Heart right ventricle (tissue), 16 donors: ENCODE results near the gene DROSHA. TPM values are rescaled to one million over a fixed set of nuclear protein-coding genes. Genes with fewer than 3 reads are reported as not detected.

Experiments used
- ATAC-seq, 8 donors: fragments of 200-7000 bp; cut with Tn5 transposase; one replicate each; pipeline ENCODE4 v1.9.1; 2020; ENCODE audit warnings: mild to moderate bottlenecking in 8 of 8, moderate library complexity in 8 of 8, moderate number of reproducible peaks in 1 of 8
- DNase-seq, 2 donors: peaks; one replicate each; pipeline ENCODE4 v3.0.0-alpha.2; 2020
- H3K27ac ChIP-seq, 10 donors: fragments of 200-600 bp; sonication (generic) in 2 of 10; one replicate each; pipeline versions ENCODE4 v1.5.0 to v1.8.0; 2020 to 2022; ENCODE audit warnings: mild to moderate bottlenecking in 3 of 10
- H3K27me3 ChIP-seq, 7 donors: fragments of 200-600 bp; one replicate each; pipeline ENCODE4 v1.8.0; 2021 to 2022; ENCODE audit warnings: mild to moderate bottlenecking in 2 of 7
- H3K36me3 ChIP-seq, 9 donors: fragments of 200-600 bp; sonication (generic) in 1 of 9; one replicate each; pipeline versions ENCODE4 v1.5.0 to v1.8.0; 2020 to 2022; ENCODE audit warnings: mild to moderate bottlenecking in 2 of 9
- H3K4me1 ChIP-seq, 9 donors: fragments of 200-600 bp; sonication (generic) in 1 of 9; one replicate each; pipeline versions ENCODE4 v1.5.0 to v1.8.0; 2020 to 2022; ENCODE audit warnings: mild to moderate bottlenecking in 4 of 9
- H3K4me3 ChIP-seq, 10 donors: fragments of 200-600 bp; sonication (generic) in 2 of 10; one replicate each; pipeline versions ENCODE4 v1.5.0 to v1.8.0; 2020 to 2022; ENCODE audit warnings: mild to moderate bottlenecking in 7 of 10, moderate library complexity in 2 of 10
- H3K9me3 ChIP-seq, 11 donors: fragments of 200-600 bp in 10 of 11; sonication (generic) in 2 of 11; one replicate each; pipeline versions ENCODE4 v1.5.0 to v1.8.0; 2013 to 2022; ENCODE audit warnings: mild to moderate bottlenecking in 2 of 11, control low read depth in 1 of 11, moderate library complexity in 1 of 11
- WGBS, 2 donors: extraction: QIAGEN DNeasy Blood & Tissue Kit; methylation state at CpG; one replicate each; pipeline ENCODE4 v1.1.7; 2013; ENCODE audit warnings: inconsistent platforms in 1 of 2; 5-methylcytosine and 5-hydroxymethylcytosine counted together
- intact Hi-C, 10 donors: fragments of 100-400 bp; cut with DNase I; formaldehyde crosslinking; loops; one replicate each; pipeline versions ENCODE4 v1.11.1 to v1.14.2; 2022
- polyA plus RNA-seq, 2 donors: library from polyadenylated mRNA; stranded (reverse); fragments of 200-250 nt; gene quantifications; one replicate each; pipeline ENCODE4 v1.2.3, GENCODE V29; 2013
- total RNA-seq, 10 donors: library from RNA; stranded (reverse); fragmentation: NEBNext Ultra II Directional in 3 of 10; extraction: Animal tissue kit (Norgen Biotek cat#: 25700) in 3 of 10; gene quantifications; one replicate each; pipeline versions ENCODE4 v1.2.1 to v1.2.4, GENCODE V29; 2021 to 2023
- TF ChIP-seq, protein P1 (sequence below), 9 donors: fragments of 200-600 bp; sonication (generic) in 2 of 9; IDR thresholded peaks; one replicate each; pipeline versions ENCODE4 v1.5.0 to v1.8.0; 2021 to 2022; ENCODE audit warnings: antibody characterized with exemption in 9 of 9, mild to moderate bottlenecking in 5 of 9, moderate library complexity in 1 of 9
- donor health status: Arrhythmogenic right ventricular cardiomyopathy.
- donor health status: ischemic (EF 13 %, LVEDD 7.1; RV severe dilation, severe dysfunction).
- donor health status: healthy with polysubstance abuse.
- donor health status: DM: no; HTN: yes; CAD: no.
- donor health status: DM: no; HTN: no; CAD: no.
- donor health status: ischemic (EF 25% LVEDD 6.9; RV normal size, moderate dysfunction).
- donor health status: ischemic (EF 25% LVEDD 5.7; RV mildly dilated, moderate dysfunction).
- donor health status: healthy.
- donor health status: DM: yes; HTN: yes; CAD: no.
- donor health status: Ischemic cardiomyopathy.
- donor health status: ischemic (EF 35%, LVEDD 5.7; RV mildly dilated, moderate dysfunction).
- donor health status: nonischemic (EF 11% LVEDD 7.7; RV severe dilation, severe dysfunction).
- donor health status: DM: yes; HTN: yes; CAD: no.
- donor health status: PGD.
- donor health status: ischemic (EF 29% LVEDD 5.4; RV normal size, mild dysfunction).
- donor health status: nonischemic (EF 23%, LVEDD 6.1; RV moderate dilation, normal function).

DROSHA gene
- total and polyA plus RNA-seq, 12 donors: 29.8 to 47.6 (median 36.2) TPM

DNA sequence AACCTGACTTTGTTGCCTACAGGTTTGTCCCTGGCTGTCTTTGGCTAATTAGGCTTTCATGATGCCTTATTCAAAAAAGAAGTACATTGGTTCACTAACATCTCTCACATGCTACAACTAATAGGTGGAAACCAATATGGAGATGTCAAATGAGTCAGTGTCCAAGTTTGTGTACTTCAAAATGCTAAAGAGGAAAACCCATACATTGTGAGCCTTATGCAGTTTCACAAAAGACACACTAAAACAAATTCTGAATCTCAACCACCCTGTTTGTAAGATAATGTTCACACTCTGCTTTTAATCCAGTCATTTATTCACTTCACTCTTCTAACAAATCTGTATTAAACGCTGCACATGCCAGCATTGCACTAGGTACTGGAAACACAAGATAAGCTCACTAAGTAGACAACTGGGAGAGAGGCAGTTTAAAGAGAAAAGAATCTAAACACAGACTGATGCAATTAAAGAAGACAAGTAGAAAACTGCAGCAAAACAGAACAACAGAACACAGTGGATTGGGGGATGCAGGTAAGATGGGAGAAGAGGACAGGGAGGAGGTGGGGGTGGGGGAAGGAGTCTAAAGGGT, 104.1 kb downstream of the DROSHA start:
- Histone ChIP-seq H3K27me3 (no peaks in the 10 kb centered on the region), H3K27ac (no peak overlapping the region), H3K4me3 (no peak overlapping the region), H3K4me1 (peaks cover 0 to 8% (median 0%) of the 10 kb centered on the region in 9 donors), H3K36me3 (peaks cover 0 to 85% (median 5%) of the 10 kb centered on the region in 9 donors), H3K9me3 (no peaks in the 10 kb centered on the region)
- TF ChIP-seq, protein P1, sequence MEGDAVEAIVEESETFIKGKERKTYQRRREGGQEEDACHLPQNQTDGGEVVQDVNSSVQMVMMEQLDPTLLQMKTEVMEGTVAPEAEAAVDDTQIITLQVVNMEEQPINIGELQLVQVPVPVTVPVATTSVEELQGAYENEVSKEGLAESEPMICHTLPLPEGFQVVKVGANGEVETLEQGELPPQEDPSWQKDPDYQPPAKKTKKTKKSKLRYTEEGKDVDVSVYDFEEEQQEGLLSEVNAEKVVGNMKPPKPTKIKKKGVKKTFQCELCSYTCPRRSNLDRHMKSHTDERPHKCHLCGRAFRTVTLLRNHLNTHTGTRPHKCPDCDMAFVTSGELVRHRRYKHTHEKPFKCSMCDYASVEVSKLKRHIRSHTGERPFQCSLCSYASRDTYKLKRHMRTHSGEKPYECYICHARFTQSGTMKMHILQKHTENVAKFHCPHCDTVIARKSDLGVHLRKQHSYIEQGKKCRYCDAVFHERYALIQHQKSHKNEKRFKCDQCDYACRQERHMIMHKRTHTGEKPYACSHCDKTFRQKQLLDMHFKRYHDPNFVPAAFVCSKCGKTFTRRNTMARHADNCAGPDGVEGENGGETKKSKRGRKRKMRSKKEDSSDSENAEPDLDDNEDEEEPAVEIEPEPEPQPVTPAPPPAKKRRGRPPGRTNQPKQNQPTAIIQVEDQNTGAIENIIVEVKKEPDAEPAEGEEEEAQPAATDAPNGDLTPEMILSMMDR (IDR thresholded peaks at IDR 0.05): no peak
- ATAC-seq: peak in 1 of 8 donors; percentile 37
- 52 to 61% methylated on average over 1 of the region's 1 CpG for WGBS, 2 donors
- intact Hi-C loops: no loop called here
- no peak for DNase-seq

DNA sequence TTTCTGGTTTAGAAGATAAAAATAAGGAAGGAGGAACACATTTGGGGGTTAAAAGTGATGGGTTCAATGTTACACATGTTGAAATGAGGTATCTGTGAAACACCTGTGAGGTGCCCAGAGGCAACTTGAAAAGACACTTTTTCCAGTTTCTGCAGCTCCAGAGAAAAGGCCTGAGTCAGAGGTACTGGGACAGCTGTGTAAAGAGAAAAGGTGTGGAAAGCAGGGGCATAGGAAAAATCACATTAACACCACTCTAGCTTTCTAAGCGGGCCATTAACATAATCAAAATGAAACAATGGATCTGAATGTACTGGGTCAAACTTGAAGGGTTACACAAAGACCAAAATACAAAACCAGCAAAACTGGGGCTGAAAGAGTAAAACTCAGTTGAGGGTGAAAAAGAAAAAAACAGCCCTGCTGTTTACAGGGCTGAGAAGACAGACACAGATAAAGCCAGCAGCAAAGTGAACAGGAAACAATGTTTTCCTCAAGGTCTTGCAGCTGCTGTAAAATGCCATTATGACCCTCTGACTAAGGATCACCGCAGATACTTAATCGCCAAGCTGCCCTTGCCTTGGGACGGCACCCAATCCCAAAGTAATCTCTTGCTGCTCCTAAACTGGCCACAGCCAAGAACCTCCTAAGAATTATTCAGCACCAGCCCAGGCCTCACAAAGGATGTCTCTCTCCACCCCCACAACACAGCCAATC, 104.7 kb downstream of the DROSHA start:
- H3K27me3 ChIP-seq: no peaks in the 10 kb centered on the region
- intact Hi-C loops: no loop called here
- WGBS, 2 donors: 74% methylated on average over 4 of the region's 4 CpGs
- H3K4me1 ChIP-seq: peaks cover 0 to 9% (median 0%) of the 10 kb centered on the region in 9 donors
- H3K9me3 ChIP-seq: no peaks in the 10 kb centered on the region
- ATAC-seq (no peak), DNase-seq (no peak)
- TF ChIP-seq, protein P1 (IDR thresholded peaks at IDR 0.05): no peak
- peaks cover 0 to 86% (median 5%) of the 10 kb centered on the region in 9 donors for H3K36me3 ChIP-seq
- H3K4me3 ChIP-seq: no peak overlapping the region
- H3K27ac ChIP-seq: no peak overlapping the region

DNA sequence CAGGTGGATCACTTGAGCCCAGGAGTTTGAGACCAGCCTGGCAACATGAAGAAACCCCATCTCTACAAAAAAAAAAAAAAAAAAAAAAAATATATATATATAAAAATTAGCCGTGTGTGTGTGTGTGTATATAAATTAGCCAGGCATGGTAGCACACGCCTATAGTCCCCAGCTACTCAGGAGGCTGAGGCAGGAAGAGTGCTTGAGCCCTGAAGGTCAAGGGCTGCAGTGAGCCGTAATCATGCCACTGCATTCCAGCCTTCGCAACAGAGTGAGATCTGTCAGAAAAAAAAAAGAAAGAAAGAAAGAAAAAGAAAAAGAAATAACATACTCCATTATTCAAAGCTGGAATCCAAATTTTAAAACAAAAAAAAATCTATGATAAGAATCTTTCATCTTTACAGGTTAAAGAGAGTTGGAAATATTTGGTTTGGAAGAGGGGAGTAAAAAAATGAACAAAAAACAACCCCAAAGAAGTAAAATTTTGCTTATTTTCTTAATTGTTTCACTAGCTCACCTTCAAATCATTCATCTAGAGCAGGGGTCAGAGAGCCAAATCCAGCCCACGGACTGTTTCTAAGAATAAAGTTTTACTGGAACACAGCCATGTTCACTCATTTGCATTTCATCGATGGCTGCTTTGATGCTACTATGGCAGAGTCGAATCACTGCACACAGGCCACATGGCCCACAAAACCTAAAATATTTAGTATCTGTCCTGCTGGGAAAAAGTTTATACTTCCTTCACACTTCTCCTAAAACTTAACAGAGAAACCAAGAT, 109.9 kb downstream of the DROSHA start:
- peak in 5 of 8 donors; percentile 33 to 73 (median 60) for ATAC-seq
- Histone ChIP-seq H3K9me3 (no peaks in the 10 kb centered on the region), H3K4me3 (no peak overlapping the region), H3K27me3 (no peaks in the 10 kb centered on the region), H3K27ac (peak overlapping the region in 3 of 10 donors; percentile 37 to 53 (median 40)), H3K36me3 (peaks cover 0 to 87% (median 13%) of the 10 kb centered on the region in 9 donors), H3K4me1 (peaks cover 0 to 14% (median 0%) of the 10 kb centered on the region in 9 donors)
- TF ChIP-seq, protein P1 (IDR thresholded peaks at IDR 0.05): no peak
- intact Hi-C loops: no loop called here
- 42 to 48% methylated on average over 7 of the region's 7 CpGs for WGBS, 2 donors
- no peak for DNase-seq

DNA sequence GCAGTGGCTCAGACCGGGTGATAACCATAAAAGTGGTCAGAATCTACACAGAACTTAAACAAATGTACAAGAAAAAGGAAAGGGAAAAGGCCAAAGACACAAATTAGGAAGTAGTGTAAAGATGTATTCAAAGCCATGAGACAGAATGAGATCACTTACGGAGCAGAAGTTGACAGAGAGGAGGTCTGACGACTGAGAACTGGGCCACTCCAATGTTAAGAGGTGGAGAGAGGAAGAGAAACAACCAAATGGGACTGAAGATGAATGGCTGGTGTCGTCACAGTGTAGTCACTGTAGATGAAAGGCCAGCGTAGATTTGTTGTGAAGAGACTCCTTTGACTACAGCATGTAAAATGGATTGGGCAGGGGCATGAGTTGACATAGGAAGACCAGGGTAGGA, 114.4 kb downstream of the DROSHA start:
- DNase-seq (no peak), ATAC-seq (no peak)
- intact Hi-C loops: no loop called here
- H3K27ac ChIP-seq: no peak overlapping the region
- H3K4me3 ChIP-seq: no peak overlapping the region
- TF ChIP-seq, protein P1 (IDR thresholded peaks at IDR 0.05): no peak
- no peaks in the 10 kb centered on the region for H3K27me3 ChIP-seq
- H3K4me1 ChIP-seq: peaks cover 0 to 27% (median 5%) of the 10 kb centered on the region in 9 donors
- no peaks in the 10 kb centered on the region for H3K9me3 ChIP-seq
- WGBS, 2 donors: 93% methylated on average over 5 of the region's 5 CpGs
- H3K36me3 ChIP-seq: peaks cover 0 to 97% (median 15%) of the 10 kb centered on the region in 9 donors
